GM23338 (cell line): ENCODE results near the gene B4GALNT4. TPM values are rescaled to one million over a fixed set of nuclear protein-coding genes. Genes with fewer than 3 reads are reported as not detected.

Experiments
- ATAC-seq: fragments of 200-7000 bp; cut with Tn5 transposase; 3 replicates; pipeline ENCODE4 v1.9.1; 2020
- DNase-seq: peaks from one replicate; pipeline ENCODE4 v3.0.0-alpha.2; 2015; ENCODE audit warnings: low spot score
- H2AFZ ChIP-seq: fragments of 200-600 bp; sonication (generic); 2 replicates; pipeline ENCODE4 v1.8.0; 2016; ENCODE audit warnings: antibody characterized with exemption, mild to moderate bottlenecking, moderate library complexity
- H3F3A ChIP-seq: fragments of 200-600 bp; sonication (generic); replicated peaks from 2 replicates; pipeline ENCODE4 v1.8.0; 2017; ENCODE audit warnings: antibody characterized with exemption, mixed run types, low read depth
- H3K27ac ChIP-seq: fragments of 200-600 bp; sonication (generic); 2 replicates; pipeline ENCODE4 v1.6.1; 2016; ENCODE audit warnings: low read depth
- H3K27me3 ChIP-seq: fragments of 200-600 bp; sonication (generic); 2 replicates; pipeline ENCODE4 v1.8.0; 2016; ENCODE audit warnings: mild to moderate bottlenecking, mixed run types, moderate library complexity; ENCODE audit not compliant: insufficient read depth
- H3K36me3 ChIP-seq: fragments of 200-600 bp; sonication (generic); 2 replicates; pipeline ENCODE4 v1.8.0; 2016; ENCODE audit warnings: mild to moderate bottlenecking; ENCODE audit not compliant: insufficient read depth
- H3K4me1 ChIP-seq: fragments of 200-600 bp; sonication (generic); 2 replicates; pipeline ENCODE4 v1.8.0; 2016; ENCODE audit warnings: mild to moderate bottlenecking, moderate library complexity; ENCODE audit not compliant: insufficient read depth
- H3K4me2 ChIP-seq: fragments of 200-600 bp; sonication (generic); 2 replicates; pipeline ENCODE4 v1.7.1; 2017; ENCODE audit warnings: mixed run types
- H3K4me3 ChIP-seq: fragments of 200-600 bp; sonication (generic); 2 replicates; pipeline ENCODE4 v1.6.1; 2016; ENCODE audit warnings: mixed run types
- H3K79me2 ChIP-seq: fragments of 200-600 bp; sonication (generic); replicated peaks from 2 replicates; pipeline ENCODE4 v1.8.0; 2017; ENCODE audit warnings: mild to moderate bottlenecking; ENCODE audit not compliant: insufficient read depth
- H3K9me2 ChIP-seq: fragments of 200-600 bp; sonication (generic); 2 replicates; pipeline ENCODE4 v1.8.0; 2017; ENCODE audit not compliant: insufficient read depth
- H4K20me1 ChIP-seq: fragments of 200-600 bp; sonication (generic); replicated peaks from 2 replicates; pipeline ENCODE4 v1.8.0; 2017; ENCODE audit warnings: mild to moderate bottlenecking; ENCODE audit not compliant: insufficient read depth
- H3K27ac Mint-ChIP-seq: 2 replicates; pipeline ENCODE4 v1.8.0; 2020; ENCODE audit warnings: inconsistent platforms, mild to moderate bottlenecking, moderate library complexity, mixed read lengths
- H3K27me3 Mint-ChIP-seq: 3 replicates; pipeline ENCODE4 v1.8.0; 2022; ENCODE audit warnings: low read depth, mild to moderate bottlenecking, moderate library complexity, mixed read lengths, inconsistent platforms; ENCODE audit not compliant: insufficient read depth, poor library complexity
- H3K36me3 Mint-ChIP-seq: 3 replicates; pipeline ENCODE4 v1.8.0; 2021; ENCODE audit warnings: low read depth, mild to moderate bottlenecking, inconsistent platforms, moderate library complexity, mixed read lengths
- H3K4me1 Mint-ChIP-seq: 3 replicates; pipeline ENCODE4 v1.8.0; 2020; ENCODE audit warnings: mild to moderate bottlenecking, inconsistent platforms, mixed read lengths
- H3K4me3 Mint-ChIP-seq: 3 replicates; pipeline ENCODE4 v1.8.0; 2021; ENCODE audit warnings: moderate library complexity, mild to moderate bottlenecking, inconsistent platforms, mixed read lengths
- H3K9me3 Mint-ChIP-seq: 3 replicates; pipeline ENCODE4 v1.8.0; 2020; ENCODE audit warnings: moderate library complexity, mild to moderate bottlenecking, inconsistent platforms, mixed read lengths
- CREB1 ChIP-seq: fragments of 250-450 bp; sonication (Bioruptor Pico); IDR thresholded peaks from 2 replicates; pipeline ENCODE4 v1.5.0; 2020; ENCODE audit warnings: low read depth, mild to moderate bottlenecking, moderate library complexity
- ETS1 ChIP-seq: IDR thresholded peaks from 2 replicates; pipeline ENCODE4 v1.6.1; 2016; ENCODE audit warnings: antibody characterized with exemption
- EZH2 ChIP-seq: fragments of 200-600 bp; sonication (generic); IDR thresholded peaks from one replicate; pipeline ENCODE4 v1.8.0; 2017; ENCODE audit warnings: antibody characterized with exemption, mild to moderate bottlenecking, low read depth; ENCODE audit not compliant: unreplicated experiment
- EZH2phosphoT487 ChIP-seq: fragments of 200-600 bp; sonication (generic); IDR thresholded peaks from one replicate; pipeline ENCODE4 v1.8.1; 2018; ENCODE audit warnings: antibody characterized with exemption; ENCODE audit not compliant: unreplicated experiment
- JUNB ChIP-seq: IDR thresholded peaks from one replicate; pipeline ENCODE4 v1.6.1; 2016; ENCODE audit warnings: antibody characterized with exemption; ENCODE audit not compliant: unreplicated experiment
- NANOG ChIP-seq: IDR thresholded peaks from 2 replicates; pipeline ENCODE4 v1.6.1; 2016; ENCODE audit warnings: antibody characterized with exemption, borderline replicate concordance
- POLR2AphosphoS5 ChIP-seq: IDR thresholded peaks from 2 replicates; pipeline ENCODE4 v1.6.1; 2016; ENCODE audit warnings: antibody characterized with exemption, low read depth
- REST ChIP-seq: IDR thresholded peaks from one replicate; pipeline ENCODE4 v1.6.1; 2018; ENCODE audit warnings: antibody characterized with exemption; ENCODE audit not compliant: unreplicated experiment
- STAT1 ChIP-seq: IDR thresholded peaks from one replicate; pipeline ENCODE4 v1.6.1; 2016; ENCODE audit warnings: antibody characterized with exemption; ENCODE audit not compliant: unreplicated experiment
- ZNF114 ChIP-seq: fragments of 250-450 bp; sonication (Bioruptor Pico); IDR thresholded peaks from 2 replicates; pipeline ENCODE4 v1.5.0; 2020; ENCODE audit warnings: mild to moderate bottlenecking, moderate library complexity
- ZNF331 ChIP-seq: fragments of 250-450 bp; sonication (Bioruptor Pico); IDR thresholded peaks from 2 replicates; pipeline ENCODE4 v1.5.0; 2020; ENCODE audit warnings: low read depth, mild to moderate bottlenecking, moderate library complexity
- ZNF462 ChIP-seq: fragments of 250-450 bp; sonication (Bioruptor Pico); IDR thresholded peaks from 2 replicates; pipeline ENCODE4 v1.5.0; 2020; ENCODE audit warnings: mild to moderate bottlenecking, moderate library complexity
- polyA plus RNA-seq: library from polyadenylated mRNA; unstranded; fragments of >200 nt; fragmentation: Nextera tagmentation; extraction: Ambion mirVana; gene quantifications from 2 replicates; pipeline ENCODE4 v1.2.1, GENCODE V29; 2016
- total RNA-seq: library from RNA; depleted of rRNA; stranded (reverse); fragments of >200 nt; shearing (Covaris generic); gene quantifications from 2 replicates; pipeline ENCODE4 v1.2.3, GENCODE V29; 2014
- TF ChIP-seq, protein P1 (sequence below), 2 experiments: fragments of 200-600 bp in 1 of 2; sonication (generic) in 1 of 2; conservative IDR thresholded peaks; 2 replicates each; pipeline versions ENCODE4 v1.5.1 to v1.6.1; 2016 to 2017; ENCODE audit warnings: antibody characterized with exemption in 2 of 2, low read depth in 2 of 2, mild to moderate bottlenecking in 2 of 2, moderate library complexity in 1 of 2

The B4GALNT4 gene
- total and polyA plus RNA-seq, 2 experiments from 2014 or later: 49.9 to 92.6 TPM

- H3K36me3 ChIP-seq: no peaks in the 10 kb centered on the region
- H3K27me3 ChIP-seq: no peaks in the 10 kb centered on the region
- Mint-ChIP-seq H3K27me3 (peaks cover 20% of the 10 kb centered on the region), H3K9me3 (peaks cover 4% of the 10 kb centered on the region; the same call in 2 of the 3 replicates), H3K4me1 (peaks cover 28% of the 10 kb centered on the region), H3K4me3 (no peak overlapping the region; the same call in 2 of the 3 replicates), H3K27ac (no peak overlapping the region), H3K36me3 (0 out of 3 replicates have a peak, but pooled peaks cover 5% of the 10 kb centered on the region)
- peaks cover 36% of the 10 kb centered on the region for H3F3A ChIP-seq
- H3K79me2 ChIP-seq: no peaks in the 10 kb centered on the region
- no peak for TF ChIP-seq ZNF114 (CRISPR knock-in tag)
- TF ChIP-seq CREB1 (CRISPR knock-in tag): no peak
- TF ChIP-seq EZH2: no peak
- TF ChIP-seq REST: no peak
- no peak for TF ChIP-seq NANOG
- no peak for TF ChIP-seq POLR2AphosphoS5
- no peak for TF ChIP-seq ZNF462
- no peak for TF ChIP-seq ETS1
- no peak for TF ChIP-seq EZH2phosphoT487
- no peak for TF ChIP-seq JUNB
- TF ChIP-seq STAT1: no peak
- TF ChIP-seq, protein P1, sequence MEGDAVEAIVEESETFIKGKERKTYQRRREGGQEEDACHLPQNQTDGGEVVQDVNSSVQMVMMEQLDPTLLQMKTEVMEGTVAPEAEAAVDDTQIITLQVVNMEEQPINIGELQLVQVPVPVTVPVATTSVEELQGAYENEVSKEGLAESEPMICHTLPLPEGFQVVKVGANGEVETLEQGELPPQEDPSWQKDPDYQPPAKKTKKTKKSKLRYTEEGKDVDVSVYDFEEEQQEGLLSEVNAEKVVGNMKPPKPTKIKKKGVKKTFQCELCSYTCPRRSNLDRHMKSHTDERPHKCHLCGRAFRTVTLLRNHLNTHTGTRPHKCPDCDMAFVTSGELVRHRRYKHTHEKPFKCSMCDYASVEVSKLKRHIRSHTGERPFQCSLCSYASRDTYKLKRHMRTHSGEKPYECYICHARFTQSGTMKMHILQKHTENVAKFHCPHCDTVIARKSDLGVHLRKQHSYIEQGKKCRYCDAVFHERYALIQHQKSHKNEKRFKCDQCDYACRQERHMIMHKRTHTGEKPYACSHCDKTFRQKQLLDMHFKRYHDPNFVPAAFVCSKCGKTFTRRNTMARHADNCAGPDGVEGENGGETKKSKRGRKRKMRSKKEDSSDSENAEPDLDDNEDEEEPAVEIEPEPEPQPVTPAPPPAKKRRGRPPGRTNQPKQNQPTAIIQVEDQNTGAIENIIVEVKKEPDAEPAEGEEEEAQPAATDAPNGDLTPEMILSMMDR (conservative IDR thresholded peaks at IDR 0.05; ENCODE audit: low read depth in 2 of 2): no peak
- no peak for TF ChIP-seq ZNF331
- peak overlapping the region; percentile 38; the same call in 1 of the 2 replicates for H3K4me2 ChIP-seq
- DNase-seq (peak; percentile 58), ATAC-seq (peak; percentile 46)
- H3K4me1 ChIP-seq: peaks cover 26% of the 10 kb centered on the region
- no peaks in the 10 kb centered on the region for H4K20me1 ChIP-seq
- H3K4me3 ChIP-seq: no peak overlapping the region
- H3K9me2 ChIP-seq: no peaks in the 10 kb centered on the region
- H3K27ac ChIP-seq: peak overlapping the region; percentile 59; the same call in 1 of the 2 replicates
- peak overlapping the region; percentile 83; the same call in 1 of the 2 replicates for H2AFZ ChIP-seq
Measured at GRCh38 chr11:353179-353873, 16.0 kb upstream of the B4GALNT4 start.
